WTC11 (cell line): ENCODE measurements around the gene HACE1.
"Not testable (repeated sequence)": the region's sequence is repeated elsewhere in the genome, so short reads cannot be mapped to it uniquely, and the experiment has no call there.

Experiments
- CTCF ChIP-seq: fragments of 200-600 bp; IDR thresholded peaks from 2 replicates; pipeline ENCODE4 v1.8.0; 2022; ENCODE audit warnings: antibody characterized with exemption
- FOXP1 ChIP-seq: sonication (generic); formaldehyde crosslinking; IDR thresholded peaks from 2 replicates; pipeline ENCODE4 v1.8.0; 2022; ENCODE audit warnings: missing genetic modification reagents, mild to moderate bottlenecking, moderate library complexity, borderline replicate concordance
- IRF2 ChIP-seq: sonication (generic); formaldehyde crosslinking; IDR thresholded peaks from 2 replicates; pipeline ENCODE4 v1.8.0; 2022; ENCODE audit warnings: low read depth, missing genetic modification reagents, borderline replicate concordance
- MAX ChIP-seq: sonication (generic); formaldehyde crosslinking; IDR thresholded peaks from 2 replicates; pipeline ENCODE4 v1.8.0; 2022; ENCODE audit warnings: mild to moderate bottlenecking, missing genetic modification reagents
- NR2C2 ChIP-seq: sonication (generic); formaldehyde crosslinking; IDR thresholded peaks from 2 replicates; pipeline ENCODE4 v1.8.0; 2022; ENCODE audit warnings: mild to moderate bottlenecking, missing genetic modification reagents
- TCF7 ChIP-seq: sonication (generic); formaldehyde crosslinking; IDR thresholded peaks from 2 replicates; pipeline ENCODE4 v1.8.0; 2022; ENCODE audit warnings: mild to moderate bottlenecking, low read depth, missing genetic modification reagents, moderate library complexity
- ZNF121 ChIP-seq: sonication (generic); formaldehyde crosslinking; IDR thresholded peaks from 2 replicates; pipeline ENCODE4 v1.8.0; 2023; ENCODE audit warnings: missing genetic modification reagents
- TF ChIP-seq, protein P1 (sequence below): sonication (generic); formaldehyde crosslinking; IDR thresholded peaks from 2 replicates; pipeline ENCODE4 v1.8.1; 2023; ENCODE audit warnings: mild to moderate bottlenecking, missing genetic modification reagents, borderline replicate concordance
- TF ChIP-seq, protein P2 (sequence below): sonication (generic); formaldehyde crosslinking; conservative IDR thresholded peaks from 2 replicates; pipeline ENCODE4 v1.8.1; 2022; ENCODE audit warnings: mild to moderate bottlenecking, missing genetic modification reagents
- TF ChIP-seq, protein P3 (sequence below): sonication (generic); formaldehyde crosslinking; IDR thresholded peaks from 2 replicates; pipeline ENCODE4 v1.8.1; 2022; ENCODE audit warnings: mild to moderate bottlenecking, moderate library complexity, missing genetic modification reagents
- TF ChIP-seq, protein P4 (sequence below): sonication (generic); formaldehyde crosslinking; IDR thresholded peaks from 2 replicates; pipeline ENCODE4 v1.8.1; 2023; ENCODE audit warnings: mild to moderate bottlenecking, missing genetic modification reagents

DNA sequence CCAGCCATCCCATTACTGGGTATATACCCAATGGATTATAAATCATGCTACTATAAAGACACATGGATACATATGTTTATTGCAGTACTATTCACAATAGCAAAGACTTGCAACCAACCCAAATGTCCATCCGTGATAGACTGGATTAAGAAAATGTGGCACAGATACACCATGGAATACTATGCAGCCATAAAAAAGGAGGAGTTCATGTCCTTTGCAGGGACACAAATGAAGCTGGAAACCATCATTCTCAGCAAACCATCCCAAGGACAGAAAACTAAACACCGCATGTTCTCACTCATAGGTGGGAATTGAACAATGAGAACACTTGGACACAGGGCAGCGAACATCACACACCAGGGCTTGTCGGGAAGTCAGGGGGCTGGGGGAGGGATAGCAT, 54.4 kb downstream of the HACE1 start:
- not testable (repeated sequence) for TF ChIP-seq MAX; CTCF; TCF7 (CRISPR knock-in tag); FOXP1 (CRISPR knock-in tag); NR2C2 (CRISPR knock-in tag); ZNF121; IRF2 (CRISPR knock-in tag)
- TF ChIP-seq, protein P1, sequence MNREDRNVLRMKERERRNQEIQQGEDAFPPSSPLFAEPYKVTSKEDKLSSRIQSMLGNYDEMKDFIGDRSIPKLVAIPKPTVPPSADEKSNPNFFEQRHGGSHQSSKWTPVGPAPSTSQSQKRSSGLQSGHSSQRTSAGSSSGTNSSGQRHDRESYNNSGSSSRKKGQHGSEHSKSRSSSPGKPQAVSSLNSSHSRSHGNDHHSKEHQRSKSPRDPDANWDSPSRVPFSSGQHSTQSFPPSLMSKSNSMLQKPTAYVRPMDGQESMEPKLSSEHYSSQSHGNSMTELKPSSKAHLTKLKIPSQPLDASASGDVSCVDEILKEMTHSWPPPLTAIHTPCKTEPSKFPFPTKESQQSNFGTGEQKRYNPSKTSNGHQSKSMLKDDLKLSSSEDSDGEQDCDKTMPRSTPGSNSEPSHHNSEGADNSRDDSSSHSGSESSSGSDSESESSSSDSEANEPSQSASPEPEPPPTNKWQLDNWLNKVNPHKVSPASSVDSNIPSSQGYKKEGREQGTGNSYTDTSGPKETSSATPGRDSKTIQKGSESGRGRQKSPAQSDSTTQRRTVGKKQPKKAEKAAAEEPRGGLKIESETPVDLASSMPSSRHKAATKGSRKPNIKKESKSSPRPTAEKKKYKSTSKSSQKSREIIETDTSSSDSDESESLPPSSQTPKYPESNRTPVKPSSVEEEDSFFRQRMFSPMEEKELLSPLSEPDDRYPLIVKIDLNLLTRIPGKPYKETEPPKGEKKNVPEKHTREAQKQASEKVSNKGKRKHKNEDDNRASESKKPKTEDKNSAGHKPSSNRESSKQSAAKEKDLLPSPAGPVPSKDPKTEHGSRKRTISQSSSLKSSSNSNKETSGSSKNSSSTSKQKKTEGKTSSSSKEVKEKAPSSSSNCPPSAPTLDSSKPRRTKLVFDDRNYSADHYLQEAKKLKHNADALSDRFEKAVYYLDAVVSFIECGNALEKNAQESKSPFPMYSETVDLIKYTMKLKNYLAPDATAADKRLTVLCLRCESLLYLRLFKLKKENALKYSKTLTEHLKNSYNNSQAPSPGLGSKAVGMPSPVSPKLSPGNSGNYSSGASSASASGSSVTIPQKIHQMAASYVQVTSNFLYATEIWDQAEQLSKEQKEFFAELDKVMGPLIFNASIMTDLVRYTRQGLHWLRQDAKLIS (CRISPR knock-in tag) = not testable (repeated sequence)
- TF ChIP-seq, protein P2, sequence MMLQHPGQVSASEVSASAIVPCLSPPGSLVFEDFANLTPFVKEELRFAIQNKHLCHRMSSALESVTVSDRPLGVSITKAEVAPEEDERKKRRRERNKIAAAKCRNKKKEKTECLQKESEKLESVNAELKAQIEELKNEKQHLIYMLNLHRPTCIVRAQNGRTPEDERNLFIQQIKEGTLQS (CRISPR knock-in tag) = not testable (repeated sequence)
- TF ChIP-seq, protein P3, sequence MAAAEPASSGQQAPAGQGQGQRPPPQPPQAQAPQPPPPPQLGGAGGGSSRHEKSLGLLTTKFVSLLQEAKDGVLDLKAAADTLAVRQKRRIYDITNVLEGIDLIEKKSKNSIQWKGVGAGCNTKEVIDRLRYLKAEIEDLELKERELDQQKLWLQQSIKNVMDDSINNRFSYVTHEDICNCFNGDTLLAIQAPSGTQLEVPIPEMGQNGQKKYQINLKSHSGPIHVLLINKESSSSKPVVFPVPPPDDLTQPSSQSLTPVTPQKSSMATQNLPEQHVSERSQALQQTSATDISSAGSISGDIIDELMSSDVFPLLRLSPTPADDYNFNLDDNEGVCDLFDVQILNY (CRISPR knock-in tag) = not testable (repeated sequence)
- TF ChIP-seq, protein P4, sequence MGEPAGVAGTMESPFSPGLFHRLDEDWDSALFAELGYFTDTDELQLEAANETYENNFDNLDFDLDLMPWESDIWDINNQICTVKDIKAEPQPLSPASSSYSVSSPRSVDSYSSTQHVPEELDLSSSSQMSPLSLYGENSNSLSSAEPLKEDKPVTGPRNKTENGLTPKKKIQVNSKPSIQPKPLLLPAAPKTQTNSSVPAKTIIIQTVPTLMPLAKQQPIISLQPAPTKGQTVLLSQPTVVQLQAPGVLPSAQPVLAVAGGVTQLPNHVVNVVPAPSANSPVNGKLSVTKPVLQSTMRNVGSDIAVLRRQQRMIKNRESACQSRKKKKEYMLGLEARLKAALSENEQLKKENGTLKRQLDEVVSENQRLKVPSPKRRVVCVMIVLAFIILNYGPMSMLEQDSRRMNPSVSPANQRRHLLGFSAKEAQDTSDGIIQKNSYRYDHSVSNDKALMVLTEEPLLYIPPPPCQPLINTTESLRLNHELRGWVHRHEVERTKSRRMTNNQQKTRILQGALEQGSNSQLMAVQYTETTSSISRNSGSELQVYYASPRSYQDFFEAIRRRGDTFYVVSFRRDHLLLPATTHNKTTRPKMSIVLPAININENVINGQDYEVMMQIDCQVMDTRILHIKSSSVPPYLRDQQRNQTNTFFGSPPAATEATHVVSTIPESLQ = not testable (repeated sequence)
